HG02981 (cell line): ENCODE data around the gene NEK2.

Experiments used
- ATAC-seq: cut with Tn5 transposase; IDR thresholded peaks from one replicate; pipeline ENCODE4 v1.9.1; 2021; ENCODE audit warnings: mild to moderate bottlenecking, moderate library complexity; ENCODE audit not compliant: unreplicated experiment

NEK2 gene

DNA sequence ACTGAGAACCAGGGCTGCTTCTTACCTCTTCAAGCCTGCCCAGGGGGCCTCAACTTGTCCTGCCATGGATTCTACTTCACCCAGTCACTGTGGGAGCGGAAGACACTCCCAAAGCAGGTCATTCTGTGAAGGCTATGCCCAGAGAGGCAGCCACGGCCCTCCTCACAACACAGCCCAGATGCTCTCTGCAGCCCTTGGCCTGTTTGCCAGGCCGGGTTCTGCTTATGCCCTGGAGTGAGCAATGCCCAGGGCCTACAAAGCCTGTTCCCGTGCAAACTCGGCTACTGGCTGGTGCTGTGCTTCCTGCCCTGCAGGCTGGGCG is 62.7 kb downstream of the NEK2 start:
- ATAC-seq = no peak
